PFSK-1 (cell line): ENCODE measurements around the gene ENOSF1.

Experiments
- FOXP2 ChIP-seq: optimal IDR thresholded peaks from 2 replicates; pipeline ENCODE3; 2011; ENCODE audit warnings: borderline replicate concordance, control low read depth, inconsistent platforms; ENCODE audit not compliant: insufficient read depth; ENCODE audit errors: extremely low read length, extremely low read depth
- POLR2AphosphoS5 ChIP-seq: IDR thresholded peaks from 2 replicates; pipeline ENCODE4 v1.6.1; 2012; ENCODE audit warnings: low read depth, mild to moderate bottlenecking, control low read depth, low read length, moderate library complexity
- SIN3A ChIP-seq: IDR thresholded peaks from 2 replicates; pipeline ENCODE4 v1.6.1; 2012; ENCODE audit warnings: mild to moderate bottlenecking, low read length, moderate library complexity, borderline replicate concordance; ENCODE audit not compliant: insufficient read depth
- TAF1 ChIP-seq: IDR thresholded peaks from 2 replicates; pipeline ENCODE4 v1.6.1; 2012; ENCODE audit warnings: low read length, control low read depth, borderline replicate concordance; ENCODE audit not compliant: insufficient read depth
- TF ChIP-seq, protein P1 (sequence below), 2 experiments: IDR thresholded peaks; 2 replicates each; pipeline versions ENCODE4 v1.6.1 to v1.8.0; 2011 to 2012; ENCODE audit warnings: low read depth in 2 of 2, low read length in 2 of 2, control low read depth in 1 of 2, inconsistent platforms in 1 of 2, mild to moderate bottlenecking in 1 of 2, moderate library complexity in 1 of 2; ENCODE audit not compliant: insufficient read depth in 1 of 2

ENOSF1 gene

DNA sequence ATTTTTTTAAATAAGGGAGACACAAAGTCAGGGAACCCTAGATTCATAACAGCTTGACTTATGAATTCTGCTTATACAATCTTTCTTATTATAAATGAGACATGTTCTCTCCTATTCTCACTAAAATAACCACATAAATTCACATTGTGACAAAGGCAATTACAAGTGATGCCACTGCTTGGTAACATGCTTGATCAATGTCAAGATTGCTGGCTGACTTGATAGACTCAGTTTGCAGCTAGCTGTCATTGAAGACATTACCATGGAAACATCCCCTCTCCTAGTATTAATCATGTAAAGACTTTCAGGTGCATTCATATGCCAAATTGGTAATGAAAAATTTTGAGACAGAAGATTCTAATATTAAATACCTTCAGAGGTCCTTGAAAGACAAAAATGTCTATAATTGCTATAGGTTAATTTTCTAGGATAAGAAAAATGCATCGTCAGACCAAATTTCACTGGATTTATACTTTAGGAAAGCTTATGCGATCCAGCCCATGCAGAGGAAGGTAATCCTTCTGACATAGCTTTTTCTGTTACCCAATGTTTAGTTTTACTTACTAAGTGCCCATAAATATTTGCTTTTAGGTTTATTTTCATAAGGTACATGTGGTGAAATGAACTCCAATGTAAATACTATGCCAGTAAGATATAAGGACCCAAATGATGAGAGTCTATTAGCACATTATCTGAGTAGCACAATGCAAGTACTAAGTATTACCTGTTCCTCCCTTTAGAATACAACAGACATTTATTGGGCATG is 32.6 kb upstream of the ENOSF1 start:
- no peak for TF ChIP-seq POLR2AphosphoS5
- TF ChIP-seq, protein P1, sequence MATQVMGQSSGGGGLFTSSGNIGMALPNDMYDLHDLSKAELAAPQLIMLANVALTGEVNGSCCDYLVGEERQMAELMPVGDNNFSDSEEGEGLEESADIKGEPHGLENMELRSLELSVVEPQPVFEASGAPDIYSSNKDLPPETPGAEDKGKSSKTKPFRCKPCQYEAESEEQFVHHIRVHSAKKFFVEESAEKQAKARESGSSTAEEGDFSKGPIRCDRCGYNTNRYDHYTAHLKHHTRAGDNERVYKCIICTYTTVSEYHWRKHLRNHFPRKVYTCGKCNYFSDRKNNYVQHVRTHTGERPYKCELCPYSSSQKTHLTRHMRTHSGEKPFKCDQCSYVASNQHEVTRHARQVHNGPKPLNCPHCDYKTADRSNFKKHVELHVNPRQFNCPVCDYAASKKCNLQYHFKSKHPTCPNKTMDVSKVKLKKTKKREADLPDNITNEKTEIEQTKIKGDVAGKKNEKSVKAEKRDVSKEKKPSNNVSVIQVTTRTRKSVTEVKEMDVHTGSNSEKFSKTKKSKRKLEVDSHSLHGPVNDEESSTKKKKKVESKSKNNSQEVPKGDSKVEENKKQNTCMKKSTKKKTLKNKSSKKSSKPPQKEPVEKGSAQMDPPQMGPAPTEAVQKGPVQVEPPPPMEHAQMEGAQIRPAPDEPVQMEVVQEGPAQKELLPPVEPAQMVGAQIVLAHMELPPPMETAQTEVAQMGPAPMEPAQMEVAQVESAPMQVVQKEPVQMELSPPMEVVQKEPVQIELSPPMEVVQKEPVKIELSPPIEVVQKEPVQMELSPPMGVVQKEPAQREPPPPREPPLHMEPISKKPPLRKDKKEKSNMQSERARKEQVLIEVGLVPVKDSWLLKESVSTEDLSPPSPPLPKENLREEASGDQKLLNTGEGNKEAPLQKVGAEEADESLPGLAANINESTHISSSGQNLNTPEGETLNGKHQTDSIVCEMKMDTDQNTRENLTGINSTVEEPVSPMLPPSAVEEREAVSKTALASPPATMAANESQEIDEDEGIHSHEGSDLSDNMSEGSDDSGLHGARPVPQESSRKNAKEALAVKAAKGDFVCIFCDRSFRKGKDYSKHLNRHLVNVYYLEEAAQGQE (IDR thresholded peaks at IDR 0.05; ENCODE audit: insufficient read depth in 1 of 2, low read depth in 2 of 2, low read length in 2 of 2) = no peak
- TF ChIP-seq TAF1 = no peak
- no peak for TF ChIP-seq SIN3A
- no peak for TF ChIP-seq FOXP2

DNA sequence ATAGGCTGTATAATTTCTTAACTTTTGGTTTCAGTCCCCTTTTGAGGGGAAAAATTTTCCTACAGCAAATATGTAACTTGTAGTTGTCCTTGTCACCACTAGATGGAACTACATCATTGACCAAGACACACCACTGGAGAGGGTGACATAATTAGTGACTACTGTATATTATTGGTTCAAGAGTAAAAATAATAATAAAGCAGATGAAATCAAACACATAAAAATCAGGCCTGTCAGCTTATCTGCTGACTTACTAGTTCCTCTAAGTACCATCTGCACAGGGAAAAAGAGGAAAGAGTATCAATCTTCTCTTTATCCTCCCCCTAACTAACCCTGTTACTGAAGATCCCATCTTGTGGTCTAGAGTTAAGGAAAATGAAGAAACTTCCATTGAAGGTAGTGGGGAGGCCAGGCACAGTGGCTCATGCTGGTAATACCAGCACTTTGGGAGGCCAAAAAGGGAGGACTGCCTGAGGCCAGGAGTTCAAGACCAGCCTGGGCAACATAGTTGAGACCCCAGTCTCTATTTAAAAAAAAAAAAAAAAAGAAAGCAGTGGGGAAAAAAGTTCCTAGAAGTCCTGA is 29.6 kb upstream of the ENOSF1 start:
- TF ChIP-seq FOXP2 (no peak), SIN3A (no peak), TAF1 (no peak), POLR2AphosphoS5 (no peak)
- TF ChIP-seq, protein P1 (IDR thresholded peaks at IDR 0.05; ENCODE audit: insufficient read depth in 1 of 2, low read depth in 2 of 2, low read length in 2 of 2) = no peak

DNA sequence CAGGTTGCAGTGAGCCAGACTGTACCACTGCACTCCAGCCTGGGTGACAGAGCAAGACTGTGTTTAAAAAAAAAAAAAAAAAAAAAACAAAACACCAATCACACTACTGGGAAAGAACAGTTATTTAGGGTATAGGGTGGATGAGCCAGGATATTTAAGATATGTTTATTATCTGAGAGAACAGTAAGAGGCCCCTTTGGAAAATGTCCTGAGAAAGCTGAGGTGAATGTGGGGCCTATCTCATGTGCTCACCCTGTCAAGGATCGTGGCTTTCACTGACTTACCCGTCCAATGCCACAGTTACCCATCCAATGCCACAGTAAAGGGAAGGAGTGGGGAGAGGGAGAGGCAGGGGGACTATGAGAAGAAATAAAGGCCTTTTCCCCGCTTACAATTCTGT is 19.9 kb upstream of the ENOSF1 start:
- TF ChIP-seq SIN3A (no peak), TAF1 (no peak), FOXP2 (no peak), POLR2AphosphoS5 (no peak)
- TF ChIP-seq, protein P1 (IDR thresholded peaks at IDR 0.05; ENCODE audit: insufficient read depth in 1 of 2, low read depth in 2 of 2, low read length in 2 of 2) = no peak

DNA sequence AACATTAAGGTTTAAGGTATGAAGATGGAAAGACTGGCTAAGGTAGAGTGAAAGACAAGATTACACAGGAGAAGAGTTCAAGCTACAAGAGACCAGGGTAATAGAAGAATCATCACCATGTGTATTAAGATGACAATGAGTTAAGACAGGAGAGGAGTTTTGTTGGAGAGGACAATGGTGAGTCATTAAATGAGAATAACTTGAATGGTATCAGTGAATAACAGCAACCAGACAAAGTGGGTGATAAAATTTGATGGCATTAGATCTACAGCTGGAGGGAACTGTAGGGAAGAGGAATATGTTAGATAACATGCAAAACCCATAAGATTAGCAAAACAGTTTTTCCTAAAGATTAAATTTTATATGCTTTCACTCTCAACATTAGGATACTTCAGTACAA is 18.8 kb upstream of the ENOSF1 start:
- TF ChIP-seq POLR2AphosphoS5 = no peak
- TF ChIP-seq TAF1 = no peak
- TF ChIP-seq SIN3A = no peak
- TF ChIP-seq FOXP2 = no peak
- TF ChIP-seq, protein P1 (IDR thresholded peaks at IDR 0.05; ENCODE audit: insufficient read depth in 1 of 2, low read depth in 2 of 2, low read length in 2 of 2) = no peak

DNA sequence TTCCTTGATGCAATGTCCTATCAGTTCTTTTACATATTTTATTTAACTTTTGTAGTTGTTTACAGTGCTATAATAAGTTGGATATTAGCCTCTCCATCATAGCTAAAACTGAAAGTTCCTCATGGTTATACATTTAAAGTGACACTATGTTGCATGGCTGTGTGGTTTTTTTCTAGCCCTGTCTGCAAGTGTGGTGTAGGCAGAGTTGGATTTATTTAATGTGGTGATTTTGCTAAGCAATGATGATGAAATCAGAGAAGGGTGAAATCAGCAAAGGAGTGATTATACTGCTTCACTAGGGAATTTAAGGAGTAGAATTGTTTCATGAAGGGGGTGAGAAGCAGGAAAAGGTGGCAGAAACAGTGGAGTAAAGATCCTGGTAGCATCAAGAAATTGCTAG is 18.3 kb upstream of the ENOSF1 start:
- TF ChIP-seq, protein P1 (IDR thresholded peaks at IDR 0.05; ENCODE audit: insufficient read depth in 1 of 2, low read depth in 2 of 2, low read length in 2 of 2) = no peak
- TF ChIP-seq POLR2AphosphoS5 = no peak
- no peak for TF ChIP-seq SIN3A
- no peak for TF ChIP-seq TAF1
- no peak for TF ChIP-seq FOXP2
